Activated naive CD4-positive, alpha-beta T cell treated with anti-CD3 and anti-CD28 coated beads, Interleukin-2, amount 50 U/mL, for 24 hours (primary cell): Measurements from ENCODE around the gene UBL4A.
A peak's percentile ranks its signal among the peaks of the same experiment; 100 is the strongest.

Experiments used
- H3K27ac Mint-ChIP-seq: one replicate; pipeline ENCODE4 v1.8.0; 2021; ENCODE audit warnings: mild to moderate bottlenecking, mixed read lengths
- H3K27me3 Mint-ChIP-seq: one replicate; pipeline ENCODE4 v1.8.0; 2021; ENCODE audit warnings: mixed read lengths
- H3K36me3 Mint-ChIP-seq: one replicate; pipeline ENCODE4 v1.8.0; 2021; ENCODE audit warnings: mixed read lengths
- H3K4me1 Mint-ChIP-seq: one replicate; pipeline ENCODE4 v1.8.0; 2021; ENCODE audit warnings: mixed read lengths
- H3K4me3 Mint-ChIP-seq: one replicate; pipeline ENCODE4 v1.8.0; 2021; ENCODE audit warnings: mild to moderate bottlenecking, mixed read lengths
- H3K9me3 Mint-ChIP-seq: one replicate; pipeline ENCODE4 v1.8.0; 2021; ENCODE audit warnings: mixed read lengths

The UBL4A gene

GRCh38 chrX:154463611-154464220 lies 22.7 kb downstream of the UBL4A start:
- no peaks in the 10 kb centered on the region for H3K9me3 Mint-ChIP-seq
- no peaks in the 10 kb centered on the region for H3K27me3 Mint-ChIP-seq
- H3K36me3 Mint-ChIP-seq, result peaks cover 1% of the 10 kb centered on the region
- no peak overlapping the region for H3K27ac Mint-ChIP-seq
- H3K4me3 Mint-ChIP-seq, result no peak overlapping the region
- no peaks in the 10 kb centered on the region for H3K4me1 Mint-ChIP-seq

- peaks cover 1% of the 10 kb centered on the region for H3K36me3 Mint-ChIP-seq
- H3K27ac Mint-ChIP-seq, result no peak overlapping the region
- peaks cover 1% of the 10 kb centered on the region for H3K4me1 Mint-ChIP-seq
- H3K9me3 Mint-ChIP-seq, result no peaks in the 10 kb centered on the region
- H3K4me3 Mint-ChIP-seq, result no peak overlapping the region
- H3K27me3 Mint-ChIP-seq, result no peaks in the 10 kb centered on the region
These were observed 24.0 kb downstream of the UBL4A start for GRCh38 chrX:154462396-154462795.

- no peak overlapping the region for H3K27ac Mint-ChIP-seq
- no peaks in the 10 kb centered on the region for H3K27me3 Mint-ChIP-seq
These were observed 26.1 kb downstream of the UBL4A start for GRCh38 chrX:154460326-154460725.

GRCh38 chrX:154459832-154460231 lies 26.6 kb downstream of the UBL4A start:
- H3K36me3 Mint-ChIP-seq, result peaks cover 1% of the 10 kb centered on the region
- peak overlapping the region; percentile 7 for H3K4me3 Mint-ChIP-seq
- no peaks in the 10 kb centered on the region for H3K27me3 Mint-ChIP-seq
- H3K4me1 Mint-ChIP-seq, result peaks cover 5% of the 10 kb centered on the region
- H3K27ac Mint-ChIP-seq, result no peak overlapping the region
- H3K9me3 Mint-ChIP-seq, result no peaks in the 10 kb centered on the region

More at GRCh38 chrX:154460326-154460725, 26.1 kb downstream of the UBL4A start:
- Mint-ChIP-seq H3K36me3 (peaks cover 1% of the 10 kb centered on the region), H3K9me3 (no peaks in the 10 kb centered on the region), H3K4me1 (peaks cover 5% of the 10 kb centered on the region), H3K4me3 (peak overlapping the region; percentile 47)

GRCh38 chrX:154458954-154459778 lies 27.2 kb downstream of the UBL4A start:
- Mint-ChIP-seq H3K4me3 (peak overlapping the region; percentile 81), H3K27ac (no peak overlapping the region), H3K9me3 (no peaks in the 10 kb centered on the region), H3K36me3 (peaks cover 1% of the 10 kb centered on the region), H3K27me3 (no peaks in the 10 kb centered on the region), H3K4me1 (peaks cover 5% of the 10 kb centered on the region)

- peaks cover 1% of the 10 kb centered on the region for H3K36me3 Mint-ChIP-seq
These were observed 28.1 kb downstream of the UBL4A start, which contains the start of gene PLXNA3 for GRCh38 chrX:154458116-154458953. TSS of gene PLXNA3 (plus strand) at chrX:154458281. CDS start at chrX:154460184, 1,903 bp downstream.

GRCh38 chrX:154457491-154458115 lies 28.8 kb downstream of the UBL4A start:
- peak overlapping the region; percentile 91 for H3K4me3 Mint-ChIP-seq
- H3K36me3 Mint-ChIP-seq, result peaks cover 1% of the 10 kb centered on the region
- H3K27ac Mint-ChIP-seq, result peak overlapping the region; percentile 97
- H3K9me3 Mint-ChIP-seq, result no peaks in the 10 kb centered on the region
- H3K4me1 Mint-ChIP-seq, result peaks cover 5% of the 10 kb centered on the region
- H3K27me3 Mint-ChIP-seq, result no peaks in the 10 kb centered on the region

More at GRCh38 chrX:154458116-154458953, 28.1 kb downstream of the UBL4A start, which contains the start of gene PLXNA3:
- peak within 1 kb of the TSS; percentile 91 for H3K4me3 Mint-ChIP-seq
- no peaks in the 10 kb centered on the region for H3K27me3 Mint-ChIP-seq
- no peaks in the 10 kb centered on the region for H3K9me3 Mint-ChIP-seq
- H3K27ac Mint-ChIP-seq, result peak within 1 kb of the TSS; percentile 97
- peaks cover 5% of the 10 kb centered on the region for H3K4me1 Mint-ChIP-seq

GRCh38 chrX:154452823-154453222 lies 33.6 kb downstream of the UBL4A start:
- Mint-ChIP-seq H3K4me3 (no peak overlapping the region), H3K4me1 (peaks cover 5% of the 10 kb centered on the region), H3K27ac (peak overlapping the region; percentile 8), H3K27me3 (no peaks in the 10 kb centered on the region), H3K9me3 (no peaks in the 10 kb centered on the region), H3K36me3 (no peaks in the 10 kb centered on the region)

GRCh38 chrX:154450312-154450711 lies 36.1 kb downstream of the UBL4A start:
- no peaks in the 10 kb centered on the region for H3K36me3 Mint-ChIP-seq
- H3K27ac Mint-ChIP-seq, result no peak overlapping the region
- no peaks in the 10 kb centered on the region for H3K4me1 Mint-ChIP-seq
- no peaks in the 10 kb centered on the region for H3K27me3 Mint-ChIP-seq
- H3K9me3 Mint-ChIP-seq, result no peaks in the 10 kb centered on the region
- no peak overlapping the region for H3K4me3 Mint-ChIP-seq

- Mint-ChIP-seq H3K36me3 (no peaks in the 10 kb centered on the region), H3K27me3 (no peaks in the 10 kb centered on the region), H3K4me3 (no peak overlapping the region)
These were observed 36.8 kb downstream of the UBL4A start for GRCh38 chrX:154449618-154450017.

GRCh38 chrX:154448484-154448883 lies 37.9 kb downstream of the UBL4A start:
- H3K36me3 Mint-ChIP-seq, result no peaks in the 10 kb centered on the region
- no peak overlapping the region for H3K27ac Mint-ChIP-seq
- no peaks in the 10 kb centered on the region for H3K27me3 Mint-ChIP-seq
- no peak overlapping the region for H3K4me3 Mint-ChIP-seq
- H3K9me3 Mint-ChIP-seq, result no peaks in the 10 kb centered on the region
- peaks cover 1% of the 10 kb centered on the region for H3K4me1 Mint-ChIP-seq

More at GRCh38 chrX:154449618-154450017, 36.8 kb downstream of the UBL4A start:
- H3K9me3 Mint-ChIP-seq, result no peaks in the 10 kb centered on the region
- no peaks in the 10 kb centered on the region for H3K4me1 Mint-ChIP-seq
- no peak overlapping the region for H3K27ac Mint-ChIP-seq

- Mint-ChIP-seq H3K4me3 (no peak overlapping the region), H3K27me3 (no peaks in the 10 kb centered on the region), H3K36me3 (no peaks in the 10 kb centered on the region), H3K4me1 (peaks cover 12% of the 10 kb centered on the region), H3K27ac (no peak overlapping the region), H3K9me3 (no peaks in the 10 kb centered on the region)
These were observed 40.0 kb downstream of the UBL4A start for GRCh38 chrX:154446430-154446829.

- no peaks in the 10 kb centered on the region for H3K36me3 Mint-ChIP-seq
- no peaks in the 10 kb centered on the region for H3K27me3 Mint-ChIP-seq
- H3K4me3 Mint-ChIP-seq, result no peak overlapping the region
- peaks cover 13% of the 10 kb centered on the region for H3K4me1 Mint-ChIP-seq
- H3K9me3 Mint-ChIP-seq, result no peaks in the 10 kb centered on the region
- no peak overlapping the region for H3K27ac Mint-ChIP-seq
These were observed 40.6 kb downstream of the UBL4A start for GRCh38 chrX:154445776-154446175.

- H3K27me3 Mint-ChIP-seq, result no peaks in the 10 kb centered on the region
- no peaks in the 10 kb centered on the region for H3K9me3 Mint-ChIP-seq
- no peaks in the 10 kb centered on the region for H3K36me3 Mint-ChIP-seq
- H3K27ac Mint-ChIP-seq, result no peak overlapping the region
- peaks cover 13% of the 10 kb centered on the region for H3K4me1 Mint-ChIP-seq
- peak overlapping the region; percentile 39 for H3K4me3 Mint-ChIP-seq
These were observed 41.6 kb downstream of the UBL4A start for GRCh38 chrX:154444755-154445246.
